OCI-LY1 (cell line): ENCODE measurements around the gene LIPT1.

ENCODE experiments used
- H2AFZ ChIP-seq: fragments of 200-600 bp; sonication (generic), shearing (Covaris generic); 2 replicates; pipeline ENCODE4 v1.6.0; 2014; ENCODE audit warnings: antibody characterized with exemption, mild to moderate bottlenecking, low read length
- H3F3A ChIP-seq: fragments of 200-600 bp; sonication (generic), shearing (Covaris generic); 2 replicates; pipeline ENCODE4 v1.6.0; 2014; ENCODE audit warnings: mild to moderate bottlenecking, antibody characterized with exemption, low read length, moderate library complexity; ENCODE audit not compliant: insufficient read depth
- H3K27ac ChIP-seq: fragments of 200-600 bp; sonication (generic); 2 replicates; pipeline ENCODE4 v1.5.1; 2014; ENCODE audit warnings: low read length, mixed run types, mild to moderate bottlenecking, low read depth; ENCODE audit not compliant: poor library complexity, severe bottlenecking
- H3K27me3 ChIP-seq: fragments of 200-600 bp; sonication (generic); 2 replicates; pipeline ENCODE4 v1.6.0; 2014; ENCODE audit warnings: antibody characterized with exemption, mild to moderate bottlenecking, low read length, moderate library complexity; ENCODE audit not compliant: insufficient read depth
- H3K36me3 ChIP-seq: fragments of 200-600 bp; sonication (generic); 2 replicates; pipeline ENCODE4 v1.6.1; 2014; ENCODE audit warnings: mild to moderate bottlenecking, antibody characterized with exemption, low read length, moderate library complexity, mixed read lengths; ENCODE audit not compliant: insufficient read depth
- H3K4me1 ChIP-seq: fragments of 200-600 bp; sonication (generic); 2 replicates; pipeline ENCODE4 v1.5.1; 2014; ENCODE audit warnings: mild to moderate bottlenecking, low read length, moderate library complexity; ENCODE audit not compliant: insufficient read depth, severe bottlenecking
- H3K4me2 ChIP-seq: fragments of 200-600 bp; sonication (generic), shearing (Covaris generic); 2 replicates; pipeline ENCODE4 v1.6.1; 2014; ENCODE audit warnings: low read length
- H3K4me3 ChIP-seq: fragments of 200-600 bp; sonication (generic); 2 replicates; pipeline ENCODE4 v1.5.1; 2014; ENCODE audit warnings: low read length, low read depth, mild to moderate bottlenecking, mixed read lengths; ENCODE audit not compliant: poor library complexity, severe bottlenecking
- H3K79me2 ChIP-seq: fragments of 200-600 bp; shearing (Covaris generic); 2 replicates; pipeline ENCODE4 v1.6.1; 2016; ENCODE audit warnings: mixed run types, low read length, mixed read lengths; ENCODE audit not compliant: insufficient read depth
- H3K9ac ChIP-seq: fragments of 200-600 bp; sonication (generic), shearing (Covaris generic); 2 replicates; pipeline ENCODE4 v1.6.1; 2014; ENCODE audit warnings: mild to moderate bottlenecking, low read length, mixed read lengths
- H3K9me2 ChIP-seq: fragments of 200-600 bp; sonication (generic), shearing (Covaris generic); 2 replicates; pipeline ENCODE4 v1.6.1; 2014; ENCODE audit warnings: low read depth, mild to moderate bottlenecking, low read length, mixed read lengths
- H3K9me3 ChIP-seq: fragments of 200-600 bp; shearing (Covaris generic); 2 replicates; pipeline ENCODE4 v1.6.1; 2014; ENCODE audit warnings: low read length, mixed read lengths
- H4K20me1 ChIP-seq: fragments of 200-600 bp; sonication (generic), shearing (Covaris generic); 2 replicates; pipeline ENCODE4 v1.6.0; 2016; ENCODE audit warnings: mild to moderate bottlenecking, low read length; ENCODE audit not compliant: insufficient read depth
- CTCF ChIP-seq: fragments of 200-600 bp; sonication (generic), shearing (Covaris generic); IDR thresholded peaks from 2 replicates; pipeline ENCODE4 v1.5.1; 2017; ENCODE audit warnings: mild to moderate bottlenecking, antibody characterized with exemption, low read length, moderate library complexity, mixed read lengths
- EZH2 ChIP-seq: fragments of 200-600 bp; sonication (generic), shearing (Covaris generic); IDR thresholded peaks from 2 replicates; pipeline ENCODE4 v1.8.0; 2017; ENCODE audit warnings: borderline replicate concordance, mixed run types, mild to moderate bottlenecking, antibody characterized with exemption, low read length, moderate library complexity, mixed read lengths

Gene LIPT1

GRCh38 chr2:99171377-99172140 is 16.8 kb downstream of the LIPT1 start:
- Histone ChIP-seq H3F3A (no peaks in the 10 kb centered on the region), H3K4me2 (no peak overlapping the region), H3K27ac (no peak overlapping the region), H3K9me3 (no peaks in the 10 kb centered on the region), H3K9ac (no peak overlapping the region), H3K9me2 (no peaks in the 10 kb centered on the region), H3K4me1 (no peaks in the 10 kb centered on the region), H3K4me3 (no peak overlapping the region), H3K36me3 (peaks cover 57% of the 10 kb centered on the region), H2AFZ (no peak overlapping the region), H3K79me2 (no peaks in the 10 kb centered on the region), H4K20me1 (no peaks in the 10 kb centered on the region), H3K27me3 (no peaks in the 10 kb centered on the region)
- TF ChIP-seq CTCF: no peak
- no peak for TF ChIP-seq EZH2

GRCh38 chr2:99180755-99181623 is 26.2 kb downstream of the LIPT1 start, which contains the start of the genes MITD1 and MRPL30:
TSS of gene MITD1 (minus strand) at chr2:99181058. CDS start at chr2:99180981, 77 bp downstream.
TSS of gene MRPL30 (plus strand) at chr2:99181184. CDS start at chr2:99186204, 5,020 bp downstream.
- TF ChIP-seq CTCF: no peak
- TF ChIP-seq EZH2: no peak
- Histone ChIP-seq H3F3A (no peaks in the 10 kb centered on the region), H3K9me3 (no peaks in the 10 kb centered on the region), H3K9ac (peak within 1 kb of the TSS; percentile 98), H3K4me2 (peak within 1 kb of the TSS; percentile 99), H3K36me3 (0 out of 2 replicates have a peak, but pooled peaks cover 7% of the 10 kb centered on the region), H3K4me1 (peaks cover 32% of the 10 kb centered on the region), H3K27ac (peak within 1 kb of the TSS; percentile 51), H2AFZ (peak within 1 kb of the TSS; percentile 55; the same call in 1 of the 2 replicates), H4K20me1 (no peaks in the 10 kb centered on the region; the same call in 1 of the 2 replicates), H3K79me2 (peaks cover 53% of the 10 kb centered on the region), H3K9me2 (no peaks in the 10 kb centered on the region), H3K4me3 (peak within 1 kb of the TSS; percentile 99), H3K27me3 (no peaks in the 10 kb centered on the region)

- H3K79me2 ChIP-seq: peaks cover 53% of the 10 kb centered on the region
- peak overlapping the region; percentile 99 for H3K4me3 ChIP-seq
- H3K27me3 ChIP-seq: no peaks in the 10 kb centered on the region
- H3K9me3 ChIP-seq: no peaks in the 10 kb centered on the region
- H3K36me3 ChIP-seq: 0 out of 2 replicates have a peak, but pooled peaks cover 7% of the 10 kb centered on the region
- H3K27ac ChIP-seq: no peak overlapping the region
- no peak overlapping the region for H2AFZ ChIP-seq
- H3K9me2 ChIP-seq: no peaks in the 10 kb centered on the region
- H4K20me1 ChIP-seq: no peaks in the 10 kb centered on the region; the same call in 1 of the 2 replicates
- peak overlapping the region; percentile 99 for H3K4me2 ChIP-seq
- peak overlapping the region; percentile 98 for H3K9ac ChIP-seq
- H3F3A ChIP-seq: no peaks in the 10 kb centered on the region
- TF ChIP-seq EZH2 (no peak), CTCF (no peak)
- H3K4me1 ChIP-seq: peaks cover 32% of the 10 kb centered on the region
Measured at GRCh38 chr2:99181624-99182000, 26.8 kb downstream of the LIPT1 start.
